Stomach (tissue), 4 donors: ENCODE results near the gene ARFIP1.

ENCODE experiments used
- EP300 ChIP-seq: sonication (generic); formaldehyde crosslinking; IDR thresholded peaks from one replicate; pipeline ENCODE4 v1.6.1; 2017; ENCODE audit warnings: antibody characterized with exemption
- POLR2A ChIP-seq, 4 donors: fragments of 450-650 bp; IDR thresholded peaks; one replicate each; pipeline ENCODE4 v1.6.1; 2016; ENCODE audit warnings: antibody characterized with exemption in 4 of 4, control low read depth in 2 of 4, mild to moderate bottlenecking in 1 of 4, moderate library complexity in 1 of 4
- POLR2AphosphoS5 ChIP-seq, 3 donors: sonication (generic); formaldehyde crosslinking; IDR thresholded peaks; one replicate each; pipeline ENCODE4 v1.6.1; 2016; ENCODE audit warnings: antibody characterized with exemption in 3 of 3
- TF ChIP-seq, protein P1 (sequence below), 7 experiments: fragments of 450-650 bp in 4 of 7; fragments of 200-600 bp in 3 of 7; sonication (generic) in 3 of 7; IDR thresholded peaks; one replicate each; pipeline ENCODE4 v1.5.1; 2016 to 2019; ENCODE audit warnings: antibody characterized with exemption in 7 of 7, control low read depth in 2 of 7, mild to moderate bottlenecking in 1 of 7

DNA sequence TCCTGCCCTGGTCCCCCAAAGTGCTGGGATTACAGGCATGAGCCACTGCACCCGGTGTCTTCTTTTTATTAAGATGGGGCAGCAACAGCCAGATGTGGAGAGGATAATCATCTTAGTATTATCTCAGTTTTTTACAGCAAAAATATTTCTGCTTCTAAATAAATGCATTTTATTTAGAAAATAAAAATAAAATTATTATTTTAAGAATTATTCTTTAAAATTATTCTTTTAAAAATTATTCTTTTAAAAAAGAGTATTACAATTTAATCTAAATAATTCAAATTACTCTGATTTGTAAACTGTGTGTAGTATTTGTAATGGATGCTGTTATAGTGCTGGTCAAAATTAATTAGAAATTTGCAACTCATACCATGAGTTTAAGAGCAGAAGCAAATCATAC, 67.6 kb downstream of the ARFIP1 start:
- TF ChIP-seq POLR2A (IDR thresholded peaks at IDR 0.05) = no peak
- TF ChIP-seq, protein P1, sequence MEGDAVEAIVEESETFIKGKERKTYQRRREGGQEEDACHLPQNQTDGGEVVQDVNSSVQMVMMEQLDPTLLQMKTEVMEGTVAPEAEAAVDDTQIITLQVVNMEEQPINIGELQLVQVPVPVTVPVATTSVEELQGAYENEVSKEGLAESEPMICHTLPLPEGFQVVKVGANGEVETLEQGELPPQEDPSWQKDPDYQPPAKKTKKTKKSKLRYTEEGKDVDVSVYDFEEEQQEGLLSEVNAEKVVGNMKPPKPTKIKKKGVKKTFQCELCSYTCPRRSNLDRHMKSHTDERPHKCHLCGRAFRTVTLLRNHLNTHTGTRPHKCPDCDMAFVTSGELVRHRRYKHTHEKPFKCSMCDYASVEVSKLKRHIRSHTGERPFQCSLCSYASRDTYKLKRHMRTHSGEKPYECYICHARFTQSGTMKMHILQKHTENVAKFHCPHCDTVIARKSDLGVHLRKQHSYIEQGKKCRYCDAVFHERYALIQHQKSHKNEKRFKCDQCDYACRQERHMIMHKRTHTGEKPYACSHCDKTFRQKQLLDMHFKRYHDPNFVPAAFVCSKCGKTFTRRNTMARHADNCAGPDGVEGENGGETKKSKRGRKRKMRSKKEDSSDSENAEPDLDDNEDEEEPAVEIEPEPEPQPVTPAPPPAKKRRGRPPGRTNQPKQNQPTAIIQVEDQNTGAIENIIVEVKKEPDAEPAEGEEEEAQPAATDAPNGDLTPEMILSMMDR (IDR thresholded peaks at IDR 0.05) = no peak
- TF ChIP-seq EP300 = no peak
- TF ChIP-seq POLR2AphosphoS5 (IDR thresholded peaks at IDR 0.05) = no peak
